Stomach smooth muscle (tissue), 2 donors: ENCODE results near the gene CNNM3.

Experiments used
- H3K27ac ChIP-seq: one replicate; pipeline ENCODE4 v1.7.0; 2013; ENCODE audit warnings: mild to moderate bottlenecking, low read length, inconsistent platforms
- H3K27me3 ChIP-seq, 2 donors: one replicate each; pipeline ENCODE4 v1.7.0; 2013; ENCODE audit warnings: low read length in 2 of 2; ENCODE audit not compliant: insufficient read depth in 2 of 2, control insufficient read depth in 1 of 2
- H3K36me3 ChIP-seq, 2 donors: one replicate each; pipeline ENCODE4 v1.7.0; 2013; ENCODE audit warnings: low read length in 2 of 2; ENCODE audit not compliant: control insufficient read depth in 2 of 2, insufficient read depth in 2 of 2
- H3K4me1 ChIP-seq: one replicate; pipeline ENCODE4 v1.7.0; 2013; ENCODE audit warnings: low read length; ENCODE audit not compliant: control insufficient read depth, insufficient read depth
- H3K4me3 ChIP-seq, 2 donors: one replicate each; pipeline ENCODE4 v1.7.0; 2013; ENCODE audit warnings: low read length in 2 of 2
- H3K9ac ChIP-seq, 2 donors: one replicate each; pipeline ENCODE4 v1.7.0; 2013; ENCODE audit warnings: low read length in 2 of 2, mild to moderate bottlenecking in 1 of 2
- H3K9me3 ChIP-seq, 2 donors: one replicate each; pipeline ENCODE4 v1.7.0; 2013; ENCODE audit warnings: low read length in 2 of 2; ENCODE audit not compliant: control insufficient read depth in 2 of 2
- donor health status: healthy.
- donor health status: Pancreatic carcinoma.

CNNM3 gene

DNA sequence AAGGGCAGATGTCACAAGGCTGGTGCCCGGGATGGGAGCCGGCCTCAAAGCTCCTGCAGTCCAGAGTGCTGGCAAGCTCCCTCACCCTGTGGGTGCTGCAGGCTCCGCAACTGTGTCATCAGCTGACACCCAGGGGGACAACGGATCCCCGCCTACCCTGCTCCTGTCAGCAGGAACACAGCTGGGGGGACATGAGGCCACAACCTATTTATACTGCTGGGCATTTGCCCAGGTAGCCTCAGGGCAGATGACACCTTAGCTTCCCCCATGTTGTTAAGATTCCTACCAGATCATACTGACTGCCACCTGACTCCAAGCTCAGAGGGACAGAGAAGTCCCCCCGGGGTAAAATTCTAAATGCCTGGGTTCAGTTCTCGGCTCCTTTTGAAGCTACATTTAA is 26.5 kb downstream of the CNNM3 start:
- peaks cover 13 to 18% of the 10 kb centered on the region in 2 donors for H3K36me3 ChIP-seq
- H3K27me3 ChIP-seq, result no peaks in the 10 kb centered on the region
- peaks cover 5% of the 10 kb centered on the region for H3K4me1 ChIP-seq
- no peak overlapping the region for H3K27ac ChIP-seq
- no peaks in the 10 kb centered on the region for H3K9me3 ChIP-seq
- H3K9ac ChIP-seq, result no peak overlapping the region
- H3K4me3 ChIP-seq, result no peak overlapping the region

DNA sequence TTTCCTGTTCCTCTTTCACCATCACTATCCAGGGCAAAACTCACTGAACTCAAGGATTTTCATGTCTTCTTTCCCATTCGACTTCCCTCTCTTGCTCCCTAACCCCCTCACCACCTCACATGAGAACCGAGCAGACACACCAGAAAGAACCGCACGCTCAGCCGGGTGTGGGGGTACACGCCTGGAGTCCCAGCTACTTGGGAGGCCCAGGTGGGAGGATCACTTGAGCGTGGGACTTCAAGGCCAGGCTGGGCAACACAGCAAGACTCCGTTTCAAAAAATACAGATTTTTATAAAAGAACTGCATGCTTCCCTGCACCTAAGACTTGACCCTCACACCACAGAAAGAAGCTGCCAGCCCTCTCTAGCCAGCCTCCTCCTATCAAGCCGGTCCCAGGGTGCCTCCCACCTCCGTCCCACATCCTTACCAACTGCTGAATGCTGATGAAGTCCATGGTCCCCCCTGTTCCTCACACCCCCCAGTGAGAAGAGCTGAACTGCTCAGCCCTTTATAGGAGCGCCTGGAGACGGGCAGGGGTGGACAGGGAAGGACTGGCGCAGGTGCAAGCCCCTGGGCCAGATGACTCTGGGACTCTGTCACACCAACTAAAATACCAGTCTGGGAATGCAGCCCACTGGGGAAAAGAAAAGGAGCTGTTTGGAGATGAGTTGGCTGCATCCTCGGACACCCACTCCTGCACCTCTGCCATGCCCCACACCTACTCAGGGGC is 27.6 kb downstream of the CNNM3 start, which contains the start of gene ANKRD23:
TSS of gene ANKRD23 (minus strand) at position 484 of the 731 bp plus-strand sequence. CDS start at position 455, 29 bp downstream.
- Histone ChIP-seq H3K9me3 (no peaks in the 10 kb centered on the region), H3K9ac (no peak within 1 kb of the TSS), H3K27me3 (no peaks in the 10 kb centered on the region), H3K36me3 (peaks cover 16 to 20% of the 10 kb centered on the region in 2 donors), H3K4me3 (no peak within 1 kb of the TSS), H3K4me1 (peaks cover 5% of the 10 kb centered on the region), H3K27ac (no peak within 1 kb of the TSS)

DNA sequence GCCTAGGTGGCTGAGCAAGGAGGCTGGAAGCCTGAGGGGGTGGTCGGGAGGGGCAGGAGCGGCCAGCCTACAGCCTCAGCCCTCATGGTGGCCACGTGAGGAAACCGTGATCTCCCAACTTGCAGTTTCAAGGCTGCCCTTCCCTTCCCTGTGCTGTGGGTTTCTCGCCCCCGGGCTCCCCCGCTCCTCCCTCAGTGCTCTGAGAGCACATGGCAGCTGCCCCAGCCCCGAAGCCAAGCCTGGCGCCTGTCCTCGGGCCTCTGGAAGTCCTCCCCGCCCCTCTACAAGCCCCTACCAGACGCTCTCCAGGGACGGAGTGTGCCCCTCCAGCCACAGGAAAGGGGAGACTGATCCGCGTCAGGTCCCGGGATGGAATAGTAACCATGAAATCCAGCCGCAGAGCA is 28.3 kb downstream of the CNNM3 start:
- Histone ChIP-seq H3K9ac (no peak overlapping the region), H3K4me1 (peaks cover 4% of the 10 kb centered on the region), H3K4me3 (no peak overlapping the region), H3K36me3 (peaks cover 16 to 20% of the 10 kb centered on the region in 2 donors), H3K27me3 (no peaks in the 10 kb centered on the region), H3K9me3 (no peaks in the 10 kb centered on the region), H3K27ac (no peak overlapping the region)

DNA sequence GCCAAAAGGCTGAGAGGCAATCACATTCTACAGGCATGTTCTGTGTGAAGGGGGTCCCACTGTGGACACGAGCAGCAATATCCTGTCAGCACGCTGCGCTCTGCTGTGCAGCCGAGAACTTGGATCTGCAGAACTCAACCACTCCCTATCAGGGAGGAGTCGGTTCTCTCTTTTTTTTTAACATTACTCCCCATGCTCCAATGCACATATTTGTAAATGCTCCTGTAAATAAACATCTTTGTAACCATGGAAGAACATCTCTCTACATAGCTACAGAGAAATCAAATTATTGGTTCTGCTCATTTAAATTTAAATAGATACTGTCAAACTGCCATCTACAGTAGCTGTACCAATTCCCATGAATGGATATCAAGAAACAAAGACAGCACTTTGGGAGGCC is 30.8 kb downstream of the CNNM3 start:
- H3K27ac ChIP-seq, result no peak overlapping the region
- no peaks in the 10 kb centered on the region for H3K4me1 ChIP-seq
- no peak overlapping the region for H3K4me3 ChIP-seq
- peaks cover 26 to 30% of the 10 kb centered on the region in 2 donors for H3K36me3 ChIP-seq
- no peaks in the 10 kb centered on the region for H3K27me3 ChIP-seq
- no peaks in the 10 kb centered on the region for H3K9me3 ChIP-seq
- no peak overlapping the region for H3K9ac ChIP-seq

DNA sequence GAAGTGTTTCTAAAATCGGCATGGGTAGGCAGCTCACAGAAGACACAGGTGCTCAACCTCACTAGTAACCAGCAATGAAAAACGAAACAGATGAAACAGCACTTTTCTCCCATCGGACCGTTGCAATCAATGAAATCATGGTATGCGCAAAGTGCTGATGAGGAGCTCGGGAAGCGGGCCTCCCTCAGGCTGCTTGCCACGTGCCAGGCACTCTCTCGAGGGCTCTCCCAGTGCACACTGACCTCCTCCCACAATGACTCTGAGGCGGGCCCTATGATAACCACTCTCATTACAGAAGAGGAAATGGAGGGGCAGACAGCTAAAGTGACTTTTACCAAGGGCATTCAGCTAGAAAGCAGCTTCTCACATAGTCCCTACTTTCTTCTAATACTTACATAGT is 31.5 kb downstream of the CNNM3 start:
- Histone ChIP-seq H3K36me3 (peaks cover 28 to 31% of the 10 kb centered on the region in 2 donors), H3K4me3 (no peak overlapping the region), H3K27ac (no peak overlapping the region), H3K4me1 (no peaks in the 10 kb centered on the region), H3K9me3 (no peaks in the 10 kb centered on the region), H3K9ac (no peak overlapping the region), H3K27me3 (no peaks in the 10 kb centered on the region)

DNA sequence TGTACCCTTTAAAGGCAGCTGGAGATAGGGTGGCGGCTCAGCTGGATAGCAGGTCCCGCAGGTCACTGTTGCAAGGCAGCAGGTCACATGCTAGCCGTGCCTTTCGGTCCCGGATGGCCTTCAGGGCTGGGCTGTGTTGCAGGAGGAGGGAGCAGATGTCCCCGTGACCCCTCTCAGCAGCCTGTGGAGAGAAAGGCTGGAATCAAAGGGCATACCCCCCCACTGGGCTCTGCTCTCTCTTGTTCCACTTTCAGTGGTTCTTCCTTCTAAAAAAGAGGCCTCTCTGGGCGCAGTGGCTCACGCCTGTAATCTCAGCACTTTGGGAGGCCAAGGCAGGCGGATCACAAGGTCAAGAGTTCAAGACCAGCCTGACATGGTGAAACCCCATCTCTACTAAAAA is 32.2 kb downstream of the CNNM3 start:
- Histone ChIP-seq H3K9me3 (no peaks in the 10 kb centered on the region), H3K4me1 (no peaks in the 10 kb centered on the region), H3K36me3 (peaks cover 31 to 36% of the 10 kb centered on the region in 2 donors), H3K27me3 (no peaks in the 10 kb centered on the region), H3K4me3 (no peak overlapping the region), H3K9ac (no peak overlapping the region), H3K27ac (no peak overlapping the region)

DNA sequence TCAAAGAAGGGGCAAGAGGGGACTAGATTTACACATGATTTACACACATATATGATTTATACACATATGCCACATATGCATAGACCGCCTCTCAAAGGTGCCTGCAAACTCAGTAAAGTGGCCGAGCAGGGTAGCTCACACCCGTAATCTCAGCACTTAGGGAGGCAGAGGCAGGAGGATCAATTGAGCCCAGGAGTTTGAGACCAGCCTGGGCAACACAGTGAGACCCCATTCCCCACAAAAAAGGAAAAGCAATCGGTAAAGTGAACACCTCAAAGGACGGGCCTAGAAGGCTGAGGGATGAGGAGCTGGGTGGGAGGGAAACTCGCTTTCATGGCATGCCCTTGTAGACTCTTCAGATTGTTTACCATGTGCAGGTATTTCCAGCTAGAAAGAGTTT is 36.6 kb downstream of the CNNM3 start:
- H3K27me3 ChIP-seq, result no peaks in the 10 kb centered on the region
- peaks cover 26 to 32% of the 10 kb centered on the region in 2 donors for H3K36me3 ChIP-seq
- no peak overlapping the region for H3K4me3 ChIP-seq
- H3K9me3 ChIP-seq, result no peaks in the 10 kb centered on the region
- H3K9ac ChIP-seq, result no peak overlapping the region
- peaks cover 15% of the 10 kb centered on the region for H3K4me1 ChIP-seq
- H3K27ac ChIP-seq, result no peak overlapping the region

DNA sequence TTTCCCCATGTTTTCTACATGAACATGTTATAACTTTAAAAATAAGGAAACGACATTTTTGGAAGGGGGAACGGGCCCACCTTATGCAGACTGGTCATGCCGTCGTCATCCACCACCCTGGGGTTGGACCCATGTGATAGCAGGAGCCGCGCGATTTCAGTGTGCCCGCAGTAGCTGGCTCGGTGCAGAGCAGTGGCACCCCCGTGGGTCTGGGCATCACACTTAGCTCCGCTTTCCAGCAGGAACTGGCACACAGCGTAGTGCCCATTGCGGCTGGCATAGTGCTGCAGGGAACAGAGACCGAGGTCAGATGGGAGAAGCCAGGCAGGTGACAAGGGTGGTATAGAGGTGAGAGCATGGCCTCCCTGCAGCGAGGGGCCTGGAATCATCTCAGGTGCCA is 37.3 kb downstream of the CNNM3 start:
- H3K4me1 ChIP-seq, result peaks cover 17% of the 10 kb centered on the region
- H3K27me3 ChIP-seq, result no peaks in the 10 kb centered on the region
- H3K36me3 ChIP-seq, result peaks cover 20 to 27% of the 10 kb centered on the region in 2 donors
- H3K27ac ChIP-seq, result no peak overlapping the region
- H3K9me3 ChIP-seq, result no peaks in the 10 kb centered on the region
- no peak overlapping the region for H3K4me3 ChIP-seq
- no peak overlapping the region for H3K9ac ChIP-seq

DNA sequence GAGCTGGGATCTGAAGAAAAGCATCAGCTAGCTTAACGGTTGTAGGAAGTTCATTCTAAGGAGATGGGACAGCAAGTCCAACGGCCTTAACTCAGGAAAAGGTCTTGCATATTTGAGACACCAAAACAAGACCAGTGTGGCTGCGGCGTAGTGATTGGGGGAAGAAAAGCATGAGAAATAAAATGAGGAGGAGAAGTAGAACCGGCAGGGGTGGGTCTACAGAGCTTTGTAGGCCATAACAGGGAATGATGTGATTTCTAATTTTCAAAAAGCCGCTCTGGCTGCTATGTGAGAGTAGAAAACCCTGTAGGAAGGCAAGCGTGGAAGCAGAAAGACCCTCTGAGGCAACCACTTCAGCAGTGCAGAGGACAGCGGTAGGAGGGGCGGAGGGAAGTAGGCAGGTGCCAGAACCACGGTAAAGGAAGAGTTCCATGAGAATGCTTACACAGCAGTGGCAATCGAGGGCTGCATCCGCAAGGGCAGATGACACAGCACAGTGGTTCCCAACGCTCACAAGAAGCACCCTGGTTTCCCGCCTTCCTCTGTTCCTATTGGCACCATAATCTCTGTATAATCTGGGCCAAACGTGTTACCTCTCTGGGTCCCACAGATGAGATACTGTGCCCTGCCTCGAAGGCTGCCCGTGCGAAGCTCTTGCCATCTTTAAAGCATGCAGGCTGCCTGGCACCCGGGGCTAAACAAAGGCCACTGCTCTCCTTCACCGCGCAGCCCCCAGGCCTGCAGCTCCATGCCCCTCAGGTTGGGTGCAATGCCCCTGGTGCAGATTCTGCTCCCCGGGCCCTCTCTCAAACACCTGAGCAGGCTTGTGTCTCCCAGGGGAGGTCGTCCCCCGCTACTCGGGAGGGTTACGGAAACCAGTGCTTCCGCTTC is 41.0 kb downstream of the CNNM3 start:
- peak overlapping the region; percentile 71 for H3K27ac ChIP-seq
- peaks cover 25 to 26% of the 10 kb centered on the region in 2 donors for H3K36me3 ChIP-seq
- H3K4me1 ChIP-seq, result peaks cover 39% of the 10 kb centered on the region

DNA sequence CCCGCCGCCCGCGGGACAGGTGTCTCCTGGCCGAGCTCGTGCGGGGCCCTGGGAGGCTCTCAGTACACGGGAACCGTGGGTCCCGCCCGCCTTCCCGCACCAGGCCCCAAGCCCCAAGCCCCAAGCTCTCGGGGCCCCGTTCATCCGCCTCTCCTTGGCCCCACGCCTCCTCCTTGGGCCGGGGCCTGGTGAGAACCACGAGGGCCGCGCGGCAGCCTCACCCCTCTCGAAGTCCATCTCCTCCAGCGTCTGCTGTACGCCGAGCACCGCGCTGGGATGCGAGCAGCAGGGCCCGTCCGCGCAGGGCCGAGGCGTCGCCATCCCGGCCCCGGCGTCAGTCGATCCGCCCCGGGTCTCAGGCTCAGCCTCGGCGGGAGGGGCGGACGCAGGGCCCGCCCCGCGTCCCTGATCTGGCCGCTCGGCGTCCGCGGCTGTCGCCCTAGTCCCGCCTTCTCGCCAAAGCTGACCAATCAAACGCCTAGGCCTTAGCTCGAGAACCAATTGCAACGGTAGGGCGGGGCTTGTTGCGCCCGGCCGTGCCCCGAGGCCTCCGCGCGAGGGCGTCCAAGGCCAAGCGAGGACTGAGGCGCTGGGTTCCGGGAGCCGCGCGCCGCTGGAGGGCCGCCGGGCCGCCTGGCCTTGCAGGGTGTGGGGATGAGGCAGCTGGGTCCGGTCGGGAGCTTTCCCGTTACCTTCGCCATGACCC is 41.8 kb downstream of the CNNM3 start, which contains the start of gene ANKRD39:
TSS of gene ANKRD39 (minus strand) at position 350 of the 706 bp plus-strand sequence. CDS start at position 321, 29 bp downstream.
- Histone ChIP-seq H3K9me3 (no peaks in the 10 kb centered on the region), H3K4me1 (peaks cover 39% of the 10 kb centered on the region), H3K4me3 (peak within 1 kb of the TSS; percentile 73 to 86), H3K27ac (peak within 1 kb of the TSS; percentile 82), H3K36me3 (peaks cover 26% of the 10 kb centered on the region in 2 donors), H3K27me3 (no peaks in the 10 kb centered on the region), H3K9ac (peak within 1 kb of the TSS; percentile 76 to 81)

More for the DNA sequence above, 41.0 kb downstream of the CNNM3 start:
- Histone ChIP-seq H3K9me3 (no peaks in the 10 kb centered on the region), H3K4me3 (peak overlapping the region; percentile 73 to 86), H3K27me3 (no peaks in the 10 kb centered on the region), H3K9ac (peak overlapping the region; percentile 76 to 81)
